Caco-2 (cell line): ENCODE results near the gene PPP1R3D. TPM values are rescaled to one million over a fixed set of nuclear protein-coding genes. Genes with fewer than 3 reads are reported as not detected.
"Not testable (repeated sequence)": the region's sequence is repeated elsewhere in the genome, so short reads cannot be mapped to it uniquely, and the experiment has no call there.

ENCODE experiments used
- BruUV-seq: library from RNA; stranded (reverse); fragments of 400-500 nt; replicated peaks from 2 replicates; lab custom pipeline; 2021; lab: Mats Ljungman, UMichigan
- CTCF ChIA-PET: fragments of 300-600 bp; sonication (Branson Sonifier 250); formaldehyde crosslinking; loops from one replicate; lab custom pipeline; 2022; ENCODE audit warnings: antibody characterized with exemption; lab: Charles Lee
- POLR2A ChIA-PET: fragments of 300-600 bp; sonication (Branson Sonifier 250); formaldehyde crosslinking; loops from one replicate; lab custom pipeline; 2022; ENCODE audit warnings: antibody characterized with exemption; lab: Charles Lee
- DNase-seq, 2 experiments: peaks; one replicate each; pipeline versions ENCODE4 v3.0.0 to v3.0.0-alpha.2; 2020 to 2022
- H3K27me3 ChIP-seq: replicated peaks from 2 replicates; pipeline ENCODE4 v1.6.0; 2011; ENCODE audit warnings: low read length; ENCODE audit not compliant: control insufficient read depth, insufficient read depth
- H3K36me3 ChIP-seq: 2 replicates; pipeline ENCODE4 v1.5.1; 2011; ENCODE audit warnings: low read length; ENCODE audit not compliant: control insufficient read depth, insufficient read depth
- H3K4me1 ChIP-seq: fragments of 250-450 bp; sonication (Bioruptor Pico); 2 replicates; pipeline ENCODE4 v1.5.1; 2020; ENCODE audit warnings: mild to moderate bottlenecking
- H3K4me3 ChIP-seq: 2 replicates; pipeline ENCODE4 v1.5.1; 2011; ENCODE audit warnings: low read depth, mild to moderate bottlenecking, control low read depth, low read length
- H3K9me3 ChIP-seq: fragments of 250-450 bp; sonication (Bioruptor Pico); 2 replicates; pipeline ENCODE4 v1.5.1; 2020; ENCODE audit warnings: mild to moderate bottlenecking, moderate library complexity
- H3K27ac Mint-ChIP-seq: one replicate; pipeline ENCODE4 v1.8.0; 2022; ENCODE audit warnings: mixed read lengths; ENCODE audit not compliant: unreplicated experiment
- H3K27me3 Mint-ChIP-seq: one replicate; pipeline ENCODE4 v1.8.0; 2022; ENCODE audit warnings: mixed read lengths; ENCODE audit not compliant: insufficient read depth, unreplicated experiment
- H3K36me3 Mint-ChIP-seq: one replicate; pipeline ENCODE4 v1.8.0; 2022; ENCODE audit warnings: mild to moderate bottlenecking, mixed read lengths; ENCODE audit not compliant: insufficient read depth, unreplicated experiment
- H3K4me1 Mint-ChIP-seq: one replicate; pipeline ENCODE4 v1.8.0; 2022; ENCODE audit warnings: low read depth, mixed read lengths; ENCODE audit not compliant: unreplicated experiment
- H3K4me3 Mint-ChIP-seq: one replicate; pipeline ENCODE4 v1.8.0; 2022; ENCODE audit warnings: mild to moderate bottlenecking, moderate library complexity, mixed read lengths; ENCODE audit not compliant: unreplicated experiment
- H3K9me3 Mint-ChIP-seq: one replicate; pipeline ENCODE4 v1.8.0; 2022; ENCODE audit warnings: mixed read lengths; ENCODE audit not compliant: unreplicated experiment
- intact Hi-C: fragments of 100-400 bp; cut with micrococcal nuclease; formaldehyde crosslinking; loops from one replicate; pipeline ENCODE4 v1.10.0; 2022; ENCODE audit not compliant: unreplicated experiment
- total RNA-seq: library from RNA; stranded (reverse); gene quantifications from 2 replicates; pipeline ENCODE4 v1.2.3, GENCODE V29; 2022
- TF ChIP-seq, protein P1 (sequence below), 2 experiments: fragments of 200-600 bp in 1 of 2; IDR thresholded peaks; 1 replicate in 1 of 2; 2 replicates in 1 of 2; pipeline versions ENCODE4 v1.5.1 to v1.8.0; 2011 to 2022; ENCODE audit warnings: antibody characterized with exemption in 1 of 2, control low read depth in 1 of 2, inconsistent platforms in 1 of 2, low read depth in 1 of 2, low read length in 1 of 2, mild to moderate bottlenecking in 1 of 2, moderate library complexity in 1 of 2; ENCODE audit not compliant: insufficient read depth in 1 of 2, severe bottlenecking in 1 of 2, unreplicated experiment in 1 of 2

Gene PPP1R3D
- total RNA-seq, 1 experiment from 2014 or later = 10.4 TPM

DNA sequence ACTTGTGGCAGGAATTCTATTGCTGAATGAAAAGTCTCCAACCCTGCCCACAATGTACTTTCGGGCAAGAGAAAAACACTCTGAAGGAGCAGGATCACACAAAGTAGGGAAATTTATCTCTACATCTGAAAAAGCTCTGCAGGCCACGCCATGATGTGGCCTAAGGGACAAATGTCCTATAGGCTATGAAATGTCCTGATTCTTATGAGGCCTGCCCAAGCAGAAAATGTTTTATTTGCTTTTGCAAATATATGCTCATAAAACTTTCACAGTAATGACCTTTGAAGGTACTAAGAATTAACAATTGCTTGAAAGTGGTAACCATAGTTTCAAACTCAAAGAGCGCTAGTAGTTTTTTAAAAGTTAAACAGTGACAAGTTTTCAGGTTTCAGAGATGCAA is 37.6 kb downstream of the PPP1R3D start:
- H3K4me1 Mint-ChIP-seq = peaks cover 5% of the 10 kb centered on the region
- intact Hi-C loops = no loop called here
- no peak for DNase-seq
- H3K36me3 Mint-ChIP-seq = peaks cover 16% of the 10 kb centered on the region
- H3K27me3 ChIP-seq = no peaks in the 10 kb centered on the region
- H3K4me1 ChIP-seq = no peaks in the 10 kb centered on the region; the same call in 1 of the 2 replicates
- no TSS peak for BruUV-seq
- no peaks in the 10 kb centered on the region for H3K36me3 ChIP-seq
- 0 out of 2 replicates have a peak, but pooled peaks cover 3% of the 10 kb centered on the region for H3K9me3 ChIP-seq
- no peak overlapping the region for H3K4me3 ChIP-seq
- H3K4me3 Mint-ChIP-seq = no peak overlapping the region
- H3K27ac Mint-ChIP-seq = no peak overlapping the region
- CTCF ChIA-PET = no interaction called here
- no peaks in the 10 kb centered on the region for H3K9me3 Mint-ChIP-seq
- peaks cover 4% of the 10 kb centered on the region for H3K27me3 Mint-ChIP-seq
- POLR2A ChIA-PET = no interaction called here
- TF ChIP-seq, protein P1, sequence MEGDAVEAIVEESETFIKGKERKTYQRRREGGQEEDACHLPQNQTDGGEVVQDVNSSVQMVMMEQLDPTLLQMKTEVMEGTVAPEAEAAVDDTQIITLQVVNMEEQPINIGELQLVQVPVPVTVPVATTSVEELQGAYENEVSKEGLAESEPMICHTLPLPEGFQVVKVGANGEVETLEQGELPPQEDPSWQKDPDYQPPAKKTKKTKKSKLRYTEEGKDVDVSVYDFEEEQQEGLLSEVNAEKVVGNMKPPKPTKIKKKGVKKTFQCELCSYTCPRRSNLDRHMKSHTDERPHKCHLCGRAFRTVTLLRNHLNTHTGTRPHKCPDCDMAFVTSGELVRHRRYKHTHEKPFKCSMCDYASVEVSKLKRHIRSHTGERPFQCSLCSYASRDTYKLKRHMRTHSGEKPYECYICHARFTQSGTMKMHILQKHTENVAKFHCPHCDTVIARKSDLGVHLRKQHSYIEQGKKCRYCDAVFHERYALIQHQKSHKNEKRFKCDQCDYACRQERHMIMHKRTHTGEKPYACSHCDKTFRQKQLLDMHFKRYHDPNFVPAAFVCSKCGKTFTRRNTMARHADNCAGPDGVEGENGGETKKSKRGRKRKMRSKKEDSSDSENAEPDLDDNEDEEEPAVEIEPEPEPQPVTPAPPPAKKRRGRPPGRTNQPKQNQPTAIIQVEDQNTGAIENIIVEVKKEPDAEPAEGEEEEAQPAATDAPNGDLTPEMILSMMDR (IDR thresholded peaks at IDR 0.05; ENCODE audit: insufficient read depth in 1 of 2, low read depth in 1 of 2, low read length in 1 of 2, severe bottlenecking in 1 of 2, unreplicated experiment in 1 of 2) = no peak

DNA sequence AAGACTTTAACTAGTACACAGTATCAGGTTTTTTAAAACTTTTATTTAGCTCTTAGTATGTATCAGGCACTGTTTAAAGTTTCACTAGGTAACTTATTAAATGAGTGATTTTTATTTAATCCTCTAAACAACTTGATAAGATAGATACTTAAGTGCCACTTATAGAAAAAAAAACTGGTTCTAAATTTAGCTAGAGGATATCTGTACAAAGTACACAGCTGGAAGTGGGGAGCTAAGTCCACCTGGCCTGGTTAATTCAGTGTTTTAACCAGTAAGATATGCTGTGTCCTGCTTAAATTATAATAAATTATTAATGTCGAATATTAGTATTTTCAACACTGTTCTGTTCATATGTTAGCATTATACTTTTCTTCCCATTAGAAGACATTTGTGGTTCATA is 44.2 kb downstream of the PPP1R3D start:
- Mint-ChIP-seq H3K4me1 (peaks cover 2% of the 10 kb centered on the region), H3K36me3 (peaks cover 21% of the 10 kb centered on the region), H3K9me3 (no peaks in the 10 kb centered on the region), H3K4me3 (no peak overlapping the region), H3K27ac (no peak overlapping the region), H3K27me3 (peaks cover 2% of the 10 kb centered on the region)
- TF ChIP-seq, protein P1 (IDR thresholded peaks at IDR 0.05; ENCODE audit: insufficient read depth in 1 of 2, low read depth in 1 of 2, low read length in 1 of 2, severe bottlenecking in 1 of 2, unreplicated experiment in 1 of 2) = no peak
- intact Hi-C loops = no loop called here
- CTCF ChIA-PET = no interaction called here
- no peaks in the 10 kb centered on the region; the same call in 1 of the 2 replicates for H3K36me3 ChIP-seq
- no peak for DNase-seq
- POLR2A ChIA-PET = no interaction called here
- no peaks in the 10 kb centered on the region for H3K27me3 ChIP-seq
- no peaks in the 10 kb centered on the region for H3K9me3 ChIP-seq
- no TSS peak for BruUV-seq
- H3K4me1 ChIP-seq = peaks cover 10% of the 10 kb centered on the region
- H3K4me3 ChIP-seq = no peak overlapping the region

DNA sequence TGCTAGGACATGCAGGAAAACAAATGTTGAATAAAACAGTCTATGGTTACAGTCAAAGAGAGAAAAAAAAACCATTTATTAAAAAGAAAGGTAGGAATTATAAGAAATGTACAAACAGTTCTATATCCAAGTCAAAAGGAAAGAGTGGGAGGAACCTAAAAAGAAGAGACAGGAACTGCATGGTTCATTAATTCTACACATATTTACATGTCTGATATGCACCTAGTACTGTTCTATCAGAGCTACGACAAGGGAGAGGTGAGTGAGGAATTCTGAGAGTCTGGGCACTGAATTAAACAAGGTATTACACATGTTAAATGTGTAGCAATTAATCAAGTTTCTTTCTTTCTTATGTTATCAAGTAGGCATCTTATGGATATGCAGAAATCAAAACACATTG is 48.5 kb downstream of the PPP1R3D start:
- no peaks in the 10 kb centered on the region for H3K9me3 Mint-ChIP-seq
- ChIA-PET POLR2A (no interaction called here), CTCF (no interaction called here)
- H3K4me1 Mint-ChIP-seq = no peaks in the 10 kb centered on the region
- no peaks in the 10 kb centered on the region for H3K27me3 Mint-ChIP-seq
- Histone ChIP-seq H3K9me3 (no peaks in the 10 kb centered on the region), H3K36me3 (no peaks in the 10 kb centered on the region), H3K4me1 (peaks cover 10% of the 10 kb centered on the region; the same call in 1 of the 2 replicates), H3K27me3 (no peaks in the 10 kb centered on the region), H3K4me3 (no peak overlapping the region)
- H3K4me3 Mint-ChIP-seq = no peak overlapping the region
- intact Hi-C loops = loop anchor here (2.0 kb wide), 1 partner anchor 27 kb away; no protein-coding TSS in a partner anchor
- DNase-seq = no peak
- TF ChIP-seq, protein P1 (IDR thresholded peaks at IDR 0.05; ENCODE audit: insufficient read depth in 1 of 2, low read depth in 1 of 2, low read length in 1 of 2, severe bottlenecking in 1 of 2, unreplicated experiment in 1 of 2) = no peak
- H3K27ac Mint-ChIP-seq = no peak overlapping the region
- BruUV-seq = no TSS peak
- peaks cover 36% of the 10 kb centered on the region for H3K36me3 Mint-ChIP-seq

DNA sequence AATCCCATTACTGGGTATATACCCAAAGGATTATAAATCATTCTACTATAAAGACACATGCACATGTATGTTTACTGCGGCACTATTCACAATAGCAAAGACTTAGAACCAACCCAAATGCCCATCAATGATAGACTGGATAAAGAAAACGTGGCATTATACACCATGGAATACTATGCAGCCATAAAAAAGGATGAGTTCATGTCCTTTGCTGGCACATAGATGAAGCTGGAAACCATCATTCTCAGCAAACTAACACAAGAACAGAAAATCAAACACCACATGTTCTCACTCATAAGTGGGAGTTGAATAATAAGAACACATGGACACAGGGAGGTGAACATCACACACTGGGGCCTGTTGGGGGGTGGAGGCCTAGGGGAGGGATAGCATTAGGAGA is 50.1 kb downstream of the PPP1R3D start:
- DNase-seq, POLR2A ChIA-PET, H3K9me3 ChIP-seq, BruUV-seq, H3K4me1 ChIP-seq, H3K4me3 ChIP-seq, H3K27me3 ChIP-seq, H3K27me3 Mint-ChIP-seq, H3K36me3 ChIP-seq, H3K4me1 Mint-ChIP-seq, H3K27ac Mint-ChIP-seq, H3K9me3 Mint-ChIP-seq, H3K4me3 Mint-ChIP-seq, CTCF ChIA-PET: not testable (repeated sequence)
- intact Hi-C loops = loop anchor here (2.0 kb wide), 1 partner anchor 25 kb away; no protein-coding TSS in a partner anchor
- peaks cover 41% of the 10 kb centered on the region for H3K36me3 Mint-ChIP-seq
